Stimulated activated CD8-positive, alpha-beta memory T cell treated with anti-CD3 and anti-CD28 coated beads, Interleukin-15, amount 100 ng/mL, for 4 hours (primary cell): ENCODE results near the gene PKP1.

Source experiments
- DNase-seq, 2 donors: peaks; one replicate each; pipeline ENCODE4 v3.0.0-alpha.2; 2020; ENCODE audit warnings: low read depth in 2 of 2

PKP1 gene

DNA sequence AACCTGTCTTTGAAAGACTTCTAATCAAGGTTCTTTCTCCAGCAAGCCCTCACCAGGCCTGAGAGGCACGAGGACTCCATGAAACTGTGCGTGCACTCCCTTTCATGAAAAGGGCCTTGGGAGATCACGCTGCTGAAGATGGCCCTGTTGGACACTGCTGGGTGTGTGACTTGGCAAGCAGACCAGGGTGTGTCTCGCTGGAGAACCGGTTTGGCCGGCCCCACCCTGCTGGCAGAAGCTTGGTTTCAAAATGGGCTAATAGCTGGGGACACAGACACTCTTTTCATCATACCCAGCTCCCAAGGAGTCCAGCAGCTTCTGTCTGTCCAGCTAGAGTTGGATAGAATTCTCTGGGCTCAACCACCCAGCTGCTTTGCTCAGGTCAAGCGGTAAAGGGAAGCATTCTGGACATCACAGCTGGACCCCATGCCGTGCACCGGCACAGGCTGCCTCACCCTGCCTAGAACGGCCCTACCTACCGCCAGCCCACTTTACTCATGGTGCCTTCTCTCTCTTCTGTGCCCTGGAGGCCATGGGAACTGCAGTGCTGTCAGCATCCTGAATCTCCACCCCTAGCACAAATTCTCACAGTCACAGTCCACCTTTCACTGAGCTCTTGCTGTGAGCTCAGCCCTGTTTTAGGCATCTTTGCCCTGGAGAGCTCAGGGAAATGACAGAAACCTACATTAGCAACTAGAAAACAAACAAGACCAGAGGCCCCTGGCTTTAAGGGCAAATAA lies 24.6 kb downstream of the PKP1 start:
- DNase-seq, result no peak

DNA sequence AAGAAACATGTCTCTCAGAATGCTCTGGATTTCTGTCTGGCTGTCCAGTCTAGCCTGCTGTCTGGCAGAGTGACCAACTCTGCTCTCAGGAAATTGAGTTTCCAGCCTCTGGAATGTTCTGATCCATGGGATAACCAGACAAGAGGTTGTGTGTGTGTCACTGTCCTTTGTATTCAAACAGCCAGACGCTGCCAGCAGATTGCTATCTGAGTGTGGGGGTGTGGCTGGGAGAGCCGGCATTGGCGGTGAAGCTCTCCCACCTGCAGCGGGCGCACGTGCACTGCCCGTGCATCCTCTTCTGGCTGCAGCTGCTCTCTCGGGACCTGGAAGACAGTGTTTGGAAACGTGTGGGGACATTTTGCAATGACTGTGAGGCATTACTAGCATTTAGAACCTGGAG lies 26.1 kb downstream of the PKP1 start:
- no peak for DNase-seq

DNA sequence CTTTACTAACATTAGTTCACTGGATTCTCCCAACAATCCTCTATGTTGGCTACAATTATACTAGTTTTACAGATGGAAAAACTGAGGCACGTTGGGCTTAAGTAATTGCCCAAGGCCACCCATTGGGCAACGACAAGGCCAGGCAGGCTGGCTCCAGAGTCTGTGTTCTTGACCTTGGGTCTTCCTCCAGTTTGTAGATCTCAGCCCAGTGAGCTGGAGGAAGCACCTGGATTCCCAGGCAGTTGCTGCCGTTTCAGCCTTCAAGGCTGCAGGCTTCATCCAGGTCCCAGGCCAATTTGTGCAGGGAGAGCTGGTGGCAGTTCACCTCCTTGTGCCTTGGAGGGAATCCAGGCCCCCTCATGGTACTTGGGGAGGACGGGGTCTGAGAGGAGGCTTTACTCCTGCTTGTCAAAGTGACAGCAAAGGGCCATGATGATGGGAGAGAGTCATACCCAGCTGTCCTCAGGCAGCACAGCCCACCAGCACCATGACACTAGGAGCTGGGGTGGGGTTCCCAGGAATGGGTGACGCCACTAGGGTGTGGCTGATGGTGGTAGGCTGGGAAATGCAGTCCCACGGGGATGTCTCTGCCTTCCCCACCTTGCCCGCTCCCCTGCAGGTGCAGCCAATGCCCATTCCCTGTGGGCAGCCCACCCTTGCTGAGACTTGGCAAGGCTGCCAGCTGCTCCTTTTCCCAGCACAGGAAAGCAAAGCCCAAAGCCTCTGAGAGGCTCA lies 27.1 kb downstream of the PKP1 start:
- no peak for DNase-seq

DNA sequence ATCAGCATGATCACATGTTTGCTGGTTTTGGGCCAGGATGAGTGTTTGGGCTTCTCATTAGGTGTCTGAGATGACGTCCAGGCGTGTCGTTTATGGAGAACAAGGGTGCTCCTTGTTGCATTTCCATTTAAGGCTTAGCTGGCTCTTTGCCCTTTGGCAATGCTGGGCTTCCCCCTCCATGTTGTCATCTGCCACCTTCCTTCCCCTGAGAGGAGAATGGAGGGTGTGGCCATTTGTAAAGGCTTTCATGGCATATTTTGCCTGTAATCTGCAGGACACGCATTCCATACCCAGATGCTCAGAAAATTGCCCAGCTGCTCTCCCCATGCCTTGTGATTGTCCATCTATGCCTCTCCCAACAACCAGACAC lies 27.7 kb downstream of the PKP1 start:
- DNase-seq, result no peak

DNA sequence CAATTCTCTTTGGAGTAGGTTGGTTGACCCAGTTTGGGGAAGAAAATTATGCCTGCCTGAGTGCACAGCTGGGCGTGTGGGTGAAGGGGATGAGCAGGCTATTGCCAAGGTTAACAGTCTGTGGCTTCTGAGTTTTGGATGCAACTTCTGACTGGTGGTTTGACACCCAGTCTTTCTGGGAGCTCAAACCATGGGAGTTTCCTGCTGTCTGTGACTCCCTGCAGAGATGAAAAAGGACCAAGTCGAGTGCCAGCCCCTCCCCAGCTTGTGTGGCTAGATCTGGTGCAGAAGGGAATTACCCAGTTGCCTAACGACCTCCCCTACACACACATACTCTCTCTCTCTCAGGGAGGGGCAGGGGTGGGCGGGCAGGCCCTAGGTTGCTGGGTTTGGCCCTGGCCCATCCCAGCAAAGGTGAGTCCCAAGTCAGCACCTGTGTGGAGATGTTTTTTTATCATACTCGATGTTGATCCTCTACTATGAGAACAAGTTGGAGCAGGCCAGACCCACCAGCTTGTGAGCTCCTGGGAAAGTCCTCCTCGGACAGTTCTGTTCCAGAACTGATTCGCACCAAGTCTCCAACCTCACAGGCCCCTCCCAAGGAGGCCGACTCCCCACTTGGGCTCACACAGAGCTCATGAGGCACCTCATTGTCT lies 28.2 kb downstream of the PKP1 start:
- no peak for DNase-seq

DNA sequence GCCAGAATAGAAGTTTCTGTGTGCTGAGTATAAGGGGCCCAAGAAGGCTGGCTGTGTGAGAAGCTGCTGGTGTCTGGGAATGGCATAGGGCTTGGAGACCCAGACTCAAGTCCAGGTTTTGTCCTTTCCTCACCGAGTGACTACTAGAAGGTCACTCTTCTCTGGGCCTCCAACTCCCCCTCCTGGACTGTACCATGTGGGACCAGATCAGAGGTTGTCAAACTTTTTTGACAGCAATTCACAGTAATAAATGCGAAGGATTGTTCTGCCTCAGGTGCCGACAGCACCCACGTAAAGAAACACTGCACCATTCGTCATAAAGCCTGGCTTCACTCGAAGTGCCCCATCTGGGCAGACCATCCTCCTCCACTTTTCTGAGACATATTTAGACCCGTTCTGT lies 29.0 kb downstream of the PKP1 start:
- no peak for DNase-seq

DNA sequence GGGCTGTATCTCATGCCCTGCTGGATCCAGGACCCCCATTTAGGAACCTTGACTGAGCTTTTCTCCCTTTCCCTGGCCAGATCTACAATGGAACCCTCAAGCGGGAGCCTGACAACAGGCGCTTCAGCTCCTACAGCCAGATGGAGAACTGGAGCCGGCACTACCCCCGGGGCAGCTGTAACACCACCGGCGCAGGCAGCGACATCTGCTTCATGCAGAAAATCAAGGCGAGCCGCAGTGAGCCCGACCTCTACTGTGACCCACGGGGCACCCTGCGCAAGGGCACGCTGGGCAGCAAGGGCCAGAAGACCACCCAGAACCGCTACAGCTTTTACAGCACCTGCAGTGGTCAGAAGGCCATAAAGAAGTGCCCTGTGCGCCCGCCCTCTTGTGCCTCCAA lies 29.8 kb downstream of the PKP1 start:
- DNase-seq, result no peak

DNA sequence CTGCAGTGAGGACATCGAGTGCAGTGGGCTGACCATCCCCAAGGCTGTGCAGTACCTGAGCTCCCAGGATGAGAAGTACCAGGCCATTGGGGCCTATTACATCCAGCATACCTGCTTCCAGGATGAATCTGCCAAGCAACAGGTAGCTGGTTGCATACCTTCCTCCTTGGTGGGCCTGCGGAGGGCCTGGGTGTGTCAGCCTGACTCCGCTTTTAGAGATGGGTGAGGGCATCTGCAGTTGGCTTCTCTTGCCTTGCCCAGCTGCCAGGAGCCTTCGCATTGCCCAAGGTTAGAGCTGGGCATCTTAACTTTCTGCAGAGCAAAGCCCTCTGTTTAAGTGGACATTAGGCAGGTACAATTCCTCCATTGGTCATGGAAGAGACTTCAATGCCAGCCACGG lies 33.2 kb downstream of the PKP1 start:
- DNase-seq, result no peak

DNA sequence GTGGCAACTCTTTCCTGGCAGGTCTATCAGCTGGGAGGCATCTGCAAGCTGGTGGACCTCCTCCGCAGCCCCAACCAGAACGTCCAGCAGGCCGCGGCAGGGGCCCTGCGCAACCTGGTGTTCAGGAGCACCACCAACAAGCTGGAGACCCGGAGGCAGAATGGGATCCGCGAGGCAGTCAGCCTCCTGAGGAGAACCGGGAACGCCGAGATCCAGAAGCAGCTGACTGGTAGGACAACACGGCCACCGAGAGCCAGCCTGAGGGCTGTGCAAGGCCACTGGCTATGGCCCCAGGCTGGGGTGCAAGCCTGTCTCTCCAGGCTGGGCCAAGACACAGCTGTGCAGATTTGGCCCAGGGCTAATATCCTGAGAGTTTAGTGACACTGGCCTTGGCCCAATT lies 34.2 kb downstream of the PKP1 start:
- DNase-seq, result no peak

DNA sequence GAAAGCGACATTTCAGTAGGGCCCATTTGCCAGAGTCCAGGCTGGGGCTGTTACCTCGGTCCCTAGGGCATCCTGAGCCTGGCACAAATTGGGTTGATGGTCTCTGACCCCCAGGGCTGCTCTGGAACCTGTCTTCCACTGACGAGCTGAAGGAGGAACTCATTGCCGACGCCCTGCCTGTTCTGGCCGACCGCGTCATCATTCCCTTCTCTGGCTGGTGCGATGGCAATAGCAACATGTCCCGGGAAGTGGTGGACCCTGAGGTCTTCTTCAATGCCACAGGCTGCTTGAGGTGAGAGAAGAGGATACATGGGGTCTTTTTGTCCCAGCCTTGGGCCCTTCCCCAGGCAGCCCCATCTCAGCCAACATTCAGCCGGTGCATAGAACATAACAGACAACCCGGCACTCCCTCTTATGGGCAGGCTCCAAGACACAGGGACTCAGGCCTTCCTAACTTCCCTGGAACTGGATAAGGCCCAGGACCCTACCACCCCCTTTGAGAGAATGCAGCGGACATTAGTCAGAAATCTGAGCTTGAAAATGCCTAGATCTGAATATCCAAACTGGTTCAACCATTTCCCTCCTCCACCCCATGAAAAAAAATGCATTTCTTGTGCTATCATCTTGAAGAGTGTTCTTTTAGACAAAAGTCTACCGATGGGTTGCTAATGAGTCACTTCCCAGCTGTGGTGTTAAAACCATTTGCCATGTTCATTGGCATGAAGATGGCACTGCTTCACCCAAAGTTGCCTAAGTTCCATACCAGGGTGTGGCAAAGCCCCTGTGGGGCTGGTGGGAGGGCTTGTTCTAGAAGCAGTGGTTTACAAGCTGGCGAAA lies 35.4 kb downstream of the PKP1 start:
- no peak for DNase-seq

DNA sequence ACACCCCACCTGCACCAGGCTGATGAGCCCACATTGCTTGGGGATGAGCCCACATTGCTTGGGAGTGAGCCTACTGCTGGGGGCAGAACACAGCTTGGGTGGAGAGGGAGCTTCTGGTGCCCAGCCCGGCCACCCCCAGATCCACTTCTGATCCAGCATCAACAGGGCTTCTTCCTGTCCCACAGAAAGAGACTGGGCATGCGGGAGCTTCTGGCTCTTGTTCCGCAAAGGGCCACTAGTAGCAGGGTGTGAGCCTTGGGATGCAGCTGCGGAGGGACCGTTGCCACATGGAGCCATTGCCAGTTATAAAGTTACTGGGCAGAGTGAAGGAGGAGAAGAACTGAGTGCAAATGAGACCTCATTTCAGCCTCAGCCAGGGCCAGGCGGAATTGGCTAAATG lies 36.3 kb downstream of the PKP1 start:
- no peak for DNase-seq

DNA sequence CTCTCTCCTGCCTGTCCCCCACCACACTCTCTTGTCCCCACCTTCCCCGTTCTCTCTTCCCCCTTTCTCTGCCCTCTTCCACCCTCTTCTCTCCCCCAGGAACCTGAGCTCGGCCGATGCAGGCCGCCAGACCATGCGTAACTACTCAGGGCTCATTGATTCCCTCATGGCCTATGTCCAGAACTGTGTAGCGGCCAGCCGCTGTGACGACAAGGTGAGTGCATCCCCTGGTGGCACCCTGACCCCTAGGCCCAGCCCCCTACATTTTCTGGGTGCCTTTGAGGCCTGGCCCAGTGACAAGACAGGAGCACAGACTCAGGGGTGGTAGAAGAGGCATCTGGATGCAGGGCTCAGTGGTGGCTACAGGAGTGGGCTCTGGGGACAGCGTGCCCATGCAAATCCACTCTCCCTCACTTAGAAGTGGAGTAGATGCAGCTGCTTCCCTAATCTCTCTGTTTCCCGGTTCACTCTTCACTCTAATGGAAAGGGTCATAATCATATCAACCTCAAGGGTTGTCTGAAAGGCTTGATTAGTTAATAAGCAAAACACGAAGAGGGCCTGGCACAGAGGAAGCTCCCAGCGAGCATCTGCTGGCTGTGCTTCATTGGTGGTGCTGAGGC lies 37.0 kb downstream of the PKP1 start:
- no peak for DNase-seq

DNA sequence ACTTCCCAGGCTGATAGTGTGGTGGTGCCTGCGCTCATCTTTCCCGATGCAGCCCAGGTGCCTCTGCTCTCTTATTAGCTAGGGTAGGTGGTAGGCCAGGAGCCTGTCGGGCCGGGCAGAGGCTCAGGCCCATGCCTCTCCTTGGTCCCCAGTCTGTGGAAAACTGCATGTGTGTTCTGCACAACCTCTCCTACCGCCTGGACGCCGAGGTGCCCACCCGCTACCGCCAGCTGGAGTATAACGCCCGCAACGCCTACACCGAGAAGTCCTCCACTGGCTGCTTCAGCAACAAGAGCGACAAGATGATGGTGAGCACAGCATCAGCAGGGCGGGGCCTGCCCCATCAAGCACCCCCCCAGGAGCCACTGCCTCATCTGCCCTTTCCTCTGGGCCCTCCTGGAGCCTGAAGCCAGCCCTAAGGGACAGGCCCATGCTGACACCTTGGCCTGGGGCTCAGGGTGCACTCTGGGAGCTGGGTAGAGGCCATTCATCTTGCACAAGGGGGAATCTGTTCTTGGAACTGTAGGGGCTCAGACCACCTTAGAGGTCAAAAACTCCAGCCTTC lies 38.6 kb downstream of the PKP1 start:
- no peak for DNase-seq

DNA sequence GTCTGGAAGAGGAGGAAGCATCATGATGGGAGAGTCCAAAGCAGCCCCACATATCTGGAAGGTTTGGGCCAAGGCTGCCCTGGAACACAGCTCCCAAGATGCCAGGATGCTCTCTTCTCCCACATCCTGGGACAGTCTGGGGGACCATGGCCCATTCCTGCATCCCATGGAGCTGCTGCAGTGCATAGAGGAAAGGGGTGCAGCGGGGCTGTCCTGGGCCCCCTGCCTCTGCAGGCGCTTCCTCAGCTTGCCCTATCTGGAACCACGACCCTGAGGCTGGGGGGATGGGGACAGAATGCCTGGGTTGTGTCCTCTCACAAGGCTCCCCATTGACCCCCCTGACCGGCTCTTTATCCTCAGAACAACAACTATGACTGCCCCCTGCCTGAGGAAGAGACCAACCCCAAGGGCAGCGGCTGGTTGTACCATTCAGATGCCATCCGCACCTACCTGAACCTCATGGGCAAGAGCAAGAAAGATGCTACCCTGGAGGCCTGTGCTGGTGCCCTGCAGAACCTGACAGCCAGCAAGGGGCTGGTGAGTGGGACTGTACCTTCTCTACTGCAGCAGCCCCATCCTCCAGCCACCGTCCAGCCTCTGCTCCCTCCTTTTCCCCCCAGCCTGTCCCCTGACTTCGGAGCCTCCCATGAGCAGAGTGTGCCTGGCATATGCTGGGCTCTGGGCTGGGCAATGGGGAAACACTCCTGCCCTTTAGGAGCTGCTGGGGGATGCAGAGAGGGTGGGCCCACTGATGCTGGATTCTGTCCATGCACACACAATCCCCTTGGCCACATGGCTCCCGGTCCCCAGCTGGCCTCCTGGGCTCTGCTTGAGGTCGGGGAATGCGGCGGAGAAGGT lies 39.6 kb downstream of the PKP1 start:
- DNase-seq, result no peak

DNA sequence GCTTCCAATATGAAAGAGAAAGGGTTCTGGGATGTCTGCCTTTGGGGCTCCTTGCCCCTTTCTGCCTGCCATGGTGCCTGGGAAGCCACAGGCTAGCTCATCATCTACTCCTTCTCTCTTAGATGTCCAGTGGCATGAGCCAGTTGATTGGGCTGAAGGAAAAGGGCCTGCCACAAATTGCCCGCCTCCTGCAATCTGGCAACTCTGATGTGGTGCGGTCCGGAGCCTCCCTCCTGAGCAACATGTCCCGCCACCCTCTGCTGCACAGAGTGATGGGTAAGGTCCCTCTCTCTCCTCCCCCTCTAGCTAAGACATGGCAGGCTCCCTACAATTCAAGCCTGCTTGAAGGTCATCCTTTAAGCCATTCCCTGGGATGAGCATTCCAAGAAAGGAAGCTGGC lies 41.0 kb downstream of the PKP1 start:
- DNase-seq, result no peak

DNA sequence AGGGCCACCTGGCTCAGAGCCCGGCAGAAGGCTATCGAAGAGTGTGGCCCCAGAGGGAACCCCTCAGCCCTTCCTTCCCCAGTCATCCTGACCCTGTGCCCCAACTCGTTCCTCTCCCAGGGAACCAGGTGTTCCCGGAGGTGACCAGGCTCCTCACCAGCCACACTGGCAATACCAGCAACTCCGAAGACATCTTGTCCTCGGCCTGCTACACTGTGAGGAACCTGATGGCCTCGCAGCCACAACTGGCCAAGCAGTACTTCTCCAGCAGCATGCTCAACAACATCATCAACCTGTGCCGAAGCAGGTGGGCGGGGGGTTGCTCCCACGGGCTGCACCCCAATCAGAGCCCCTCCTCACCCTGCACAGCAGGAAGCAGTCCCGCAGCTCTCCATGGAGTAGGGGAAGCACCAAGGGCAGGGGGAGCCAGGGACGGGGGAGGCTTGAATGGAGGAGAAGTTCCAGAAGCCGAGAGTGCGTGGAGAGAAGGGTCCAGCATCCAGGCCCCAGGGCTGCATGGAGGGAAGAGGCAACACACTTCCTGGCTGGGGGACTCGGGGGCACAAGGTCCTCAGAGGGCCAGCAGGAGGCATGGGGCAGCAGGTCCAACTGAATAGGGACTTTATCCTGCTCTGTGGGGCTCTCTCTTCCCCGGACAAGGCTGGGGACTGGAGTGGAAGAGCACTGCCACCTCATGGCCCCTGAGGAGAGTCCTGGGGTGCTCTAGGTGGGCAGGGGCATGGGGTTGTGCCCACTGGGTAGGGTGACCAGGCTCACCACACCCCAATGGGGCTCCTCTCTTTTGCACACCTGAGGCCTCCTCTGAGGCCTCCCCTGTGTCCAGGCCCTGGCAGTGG lies 41.7 kb downstream of the PKP1 start:
- no peak for DNase-seq

DNA sequence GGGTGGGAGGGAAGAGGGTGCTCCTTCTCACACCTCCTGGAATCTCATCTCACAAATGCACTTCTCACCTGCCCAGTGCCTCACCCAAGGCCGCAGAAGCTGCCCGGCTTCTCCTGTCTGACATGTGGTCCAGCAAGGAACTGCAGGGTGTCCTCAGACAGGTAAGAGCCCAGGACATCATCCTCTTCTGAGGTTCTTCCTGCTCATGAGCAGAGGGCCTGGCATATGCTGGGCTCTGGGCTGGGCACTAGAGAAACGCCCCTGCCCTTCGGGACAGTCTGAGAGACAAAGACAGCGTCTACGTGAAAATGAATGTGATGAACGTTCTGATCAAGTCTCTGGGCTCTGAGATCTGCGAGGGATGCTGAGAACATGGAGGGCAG lies 42.4 kb downstream of the PKP1 start:
- no peak for DNase-seq

DNA sequence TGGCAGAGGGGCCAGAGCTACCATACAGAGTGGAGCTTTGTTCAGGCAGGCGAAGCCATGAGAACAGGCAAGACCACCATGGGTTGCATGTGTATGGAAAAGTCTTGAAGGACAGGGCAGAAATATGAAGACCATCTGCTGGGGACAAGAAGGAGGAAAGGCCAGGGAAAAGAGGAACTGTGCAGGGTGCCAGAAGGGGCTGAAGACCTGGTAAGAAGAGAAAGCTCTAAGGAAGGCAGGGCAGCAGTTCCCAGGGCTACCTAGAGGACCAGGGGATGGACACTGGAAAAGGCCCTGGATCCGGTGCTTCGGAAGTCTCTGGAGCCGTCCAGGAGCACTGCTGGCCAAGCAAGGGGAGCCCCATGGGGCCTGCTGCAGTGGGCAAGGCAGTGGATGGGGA lies 43.4 kb downstream of the PKP1 start:
- no peak for DNase-seq

DNA sequence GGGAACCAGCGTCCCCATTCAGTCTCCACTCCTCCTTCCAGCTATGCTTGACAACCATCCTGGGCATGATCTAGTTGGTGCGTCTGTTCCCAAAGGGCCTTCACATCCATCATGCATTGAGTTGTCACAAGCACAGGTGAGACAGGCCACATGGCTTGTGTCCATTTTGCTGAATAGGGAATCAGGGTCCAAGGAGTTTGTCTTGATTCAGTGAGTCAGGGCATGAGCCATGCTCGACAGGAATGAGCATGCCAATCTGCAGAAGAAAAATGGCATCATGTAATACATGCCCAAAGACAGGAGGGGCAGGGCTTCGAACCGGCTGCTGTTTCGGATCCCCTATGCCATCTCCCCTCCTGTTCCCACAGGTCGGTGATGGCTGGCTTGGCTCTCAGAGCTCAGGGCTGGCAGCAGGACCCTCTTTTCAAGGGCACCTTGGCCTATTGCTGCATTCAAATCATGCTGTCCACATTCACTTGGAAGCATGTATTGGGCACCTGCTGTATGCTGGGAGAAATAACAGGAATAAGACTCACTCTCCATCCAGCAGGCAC lies 44.5 kb downstream of the PKP1 start:
- no peak for DNase-seq
